Left ventricle myocardium superior (tissue), 1 donor: Measurements from ENCODE around the gene COPS4. TPM values are rescaled to one million over a fixed set of nuclear protein-coding genes. Genes with fewer than 3 reads are reported as not detected.
"Not testable (repeated sequence)": the region's sequence is repeated elsewhere in the genome, so short reads cannot be mapped to it uniquely, and the experiment has no call there.

Experiments
- ATAC-seq: fragments of 200-7000 bp; cut with Tn5 transposase; one replicate; pipeline ENCODE4 v1.9.1; 2020; ENCODE audit warnings: mild to moderate bottlenecking, moderate library complexity
- DNase-seq: peaks from one replicate; pipeline ENCODE4 v3.0.0-alpha.2; 2020
- intact Hi-C: fragments of 100-400 bp; cut with micrococcal nuclease; formaldehyde crosslinking; loops from one replicate; pipeline ENCODE4 v1.11.0; 2022
- long read RNA-seq: library from polyadenylated mRNA; unstranded; transcript quantifications from one replicate; pipeline ENCODE4 v2.0.0, GENCODE V29; 2021
- total RNA-seq: library from RNA; stranded (reverse); fragmentation: NEBNext Ultra II Directional; extraction: Animal tissue kit (Norgen Biotek cat#: 25700); gene quantifications from one replicate; pipeline ENCODE4 v1.2.1, GENCODE V29; 2021
- donor health status: DM: no; HTN: yes; CAD: no; lungs with severe emphysema.

COPS4 gene
- 49.2 TPM for total RNA-seq
- long read RNA-seq, transcript COPS4-209 (11 exons, 1,695 nt), result minor isoform, 8 of 153 reads
- long read RNA-seq, transcript COPS4-201 (10 exons, 1,744 nt), result major isoform, 134 of 153 reads
- long read RNA-seq, partial matches to known transcripts, result 3 of 153 reads
- long read RNA-seq, other reads (novel, unspliced or antisense), result 5 of 153 reads

- intact Hi-C loops, result no loop called here
- ATAC-seq (peak; percentile 100), DNase-seq (peak; percentile 97)
Observed at GRCh38 chr4:83034630-83035494, at the start of gene COPS4. TSS of gene COPS4 (plus strand) at chr4:83035183. CDS start at chr4:83035225, 42 bp downstream.

- ATAC-seq, intact Hi-C loops, DNase-seq: not testable (repeated sequence)
Observed at GRCh38 chr4:82987519-82987918, 47.5 kb upstream of the COPS4 start.

GRCh38 chr4:82988323-82988832 is 46.6 kb upstream of the COPS4 start:
- no peak for ATAC-seq
- intact Hi-C loops, result no loop called here
- DNase-seq, result no peak

GRCh38 chr4:82989575-82990429 is 45.2 kb upstream of the COPS4 start:
- intact Hi-C loops, result no loop called here
- ATAC-seq (no peak), DNase-seq (no peak)

GRCh38 chr4:82994834-82995233 is 40.1 kb upstream of the COPS4 start:
- intact Hi-C loops, result no loop called here
- ATAC-seq, result no peak

GRCh38 chr4:82998898-82999297 is 36.1 kb upstream of the COPS4 start:
- no peak for ATAC-seq
- DNase-seq, result no peak
- intact Hi-C loops, result no loop called here

More at GRCh38 chr4:82994834-82995233, 40.1 kb upstream of the COPS4 start:
- DNase-seq, result no peak

GRCh38 chr4:83002329-83002728 is 32.7 kb upstream of the COPS4 start:
- no peak for ATAC-seq
- DNase-seq, result no peak
- intact Hi-C loops, result no loop called here

GRCh38 chr4:83003044-83003791 is 31.8 kb upstream of the COPS4 start:
- intact Hi-C loops, ATAC-seq, DNase-seq: not testable (repeated sequence)

- ATAC-seq, result no peak
- no peak for DNase-seq
- intact Hi-C loops, result no loop called here
Observed at GRCh38 chr4:83009529-83009928, 25.5 kb upstream of the COPS4 start.

- ATAC-seq, result no peak
- DNase-seq, result no peak
- intact Hi-C loops, result no loop called here
Observed at GRCh38 chr4:83010111-83010521, 24.9 kb upstream of the COPS4 start.

- ATAC-seq (peak; percentile 57), DNase-seq (peak; percentile 86)
- intact Hi-C loops, result no loop called here
Observed at GRCh38 chr4:83010522-83011318, 24.3 kb upstream of the COPS4 start, which contains the start of gene LIN54. TSS of gene LIN54 (minus strand) at chr4:83010823. CDS start at chr4:82984844, 25,979 bp downstream.

- intact Hi-C loops, result no loop called here
- DNase-seq (no peak), ATAC-seq (no peak)
Observed at GRCh38 chr4:83011689-83012199, 23.2 kb upstream of the COPS4 start.

- intact Hi-C loops, result no loop called here
- DNase-seq, result peak; percentile 53
- ATAC-seq, result peak; percentile 1
Observed at GRCh38 chr4:83012200-83012686, 22.7 kb upstream of the COPS4 start.

GRCh38 chr4:83012687-83013419 is 22.1 kb upstream of the COPS4 start:
- peak; percentile 98 for ATAC-seq
- intact Hi-C loops, result no loop called here
- peak; percentile 98 for DNase-seq

- DNase-seq (no peak), ATAC-seq (peak; percentile 17)
- intact Hi-C loops, result no loop called here
Observed at GRCh38 chr4:83013420-83013867, 21.5 kb upstream of the COPS4 start.

GRCh38 chr4:83013902-83014301 is 21.1 kb upstream of the COPS4 start:
- no peak for DNase-seq
- intact Hi-C loops, result no loop called here
- ATAC-seq, result no peak
